CD14-positive monocyte (primary cell): ENCODE measurements around the gene IGDCC3. TPM values are rescaled to one million over a fixed set of nuclear protein-coding genes. Genes with fewer than 3 reads are reported as not detected.

ENCODE experiments used
- DNase-seq, 3 donors: peaks; one replicate each; pipeline ENCODE4 v3.0.0-alpha.2; 2011 to 2022
- H2AFZ ChIP-seq: 2 replicates; pipeline ENCODE4 v1.6.0; 2012; ENCODE audit warnings: mild to moderate bottlenecking, low read depth, low read length, inconsistent platforms; ENCODE audit not compliant: insufficient read depth, poor library complexity, severe bottlenecking
- H3K27ac ChIP-seq, 2 donors: 1 replicate in 1 of 2; 2 replicates in 1 of 2; pipeline ENCODE4 v1.5.1; 2012 to 2013; ENCODE audit warnings: low read length in 2 of 2, control low read depth in 1 of 2, inconsistent platforms in 1 of 2, low read depth in 1 of 2, mild to moderate bottlenecking in 1 of 2
- H3K27me3 ChIP-seq, 2 donors: one replicate each; pipeline versions ENCODE4 v1.6.0 to v1.6.1; 2011 to 2013; ENCODE audit warnings: low read length in 2 of 2; ENCODE audit not compliant: control insufficient read depth in 2 of 2, insufficient read depth in 2 of 2
- H3K36me3 ChIP-seq, 2 donors: replicated peaks in 1 of 2; 1 replicate in 1 of 2; 2 replicates in 1 of 2; pipeline versions ENCODE4 v1.5.1 to v1.6.1; 2012 to 2013; ENCODE audit warnings: low read length in 2 of 2, control low read depth in 1 of 2, inconsistent platforms in 1 of 2, mild to moderate bottlenecking in 1 of 2; ENCODE audit not compliant: insufficient read depth in 2 of 2, control insufficient read depth in 1 of 2
- H3K4me1 ChIP-seq, 2 donors: 1 replicate in 1 of 2; 2 replicates in 1 of 2; pipeline versions ENCODE4 v1.5.1 to v1.6.1; 2012 to 2013; ENCODE audit warnings: low read length in 2 of 2, control low read depth in 1 of 2, inconsistent platforms in 1 of 2, mild to moderate bottlenecking in 1 of 2, moderate library complexity in 1 of 2; ENCODE audit not compliant: insufficient read depth in 2 of 2, control insufficient read depth in 1 of 2
- H3K4me2 ChIP-seq: replicated peaks from 2 replicates; pipeline ENCODE3; 2012; ENCODE audit warnings: low read length, moderate library complexity, mild to moderate bottlenecking; ENCODE audit not compliant: poor library complexity, severe bottlenecking; ENCODE audit errors: extremely low read depth
- H3K4me3 ChIP-seq, 3 experiments: fragments of 200-600 bp in 1 of 3; sonication (generic) in 1 of 3; replicated peaks in 1 of 3; 1 replicate in 2 of 3; 2 replicates in 1 of 3; pipeline ENCODE4 v1.5.1; 2011 to 2013; ENCODE audit warnings: low read length in 3 of 3, mild to moderate bottlenecking in 3 of 3, control low read depth in 2 of 3, low read depth in 2 of 3, inconsistent platforms in 1 of 3, moderate library complexity in 1 of 3
- H3K79me2 ChIP-seq: 2 replicates; pipeline ENCODE4 v1.6.0; 2012; ENCODE audit warnings: mild to moderate bottlenecking, control low read depth, inconsistent platforms, low read length, moderate library complexity; ENCODE audit not compliant: insufficient read depth
- H3K9ac ChIP-seq: 2 replicates; pipeline ENCODE4 v1.6.0; 2017; ENCODE audit warnings: low read length, mild to moderate bottlenecking; ENCODE audit not compliant: insufficient read depth, poor library complexity, severe bottlenecking
- H3K9me3 ChIP-seq, 2 donors: replicated peaks in 1 of 2; 1 replicate in 1 of 2; 2 replicates in 1 of 2; pipeline versions ENCODE4 v1.5.1 to v1.6.1; 2012 to 2013; ENCODE audit warnings: low read length in 2 of 2, control low read depth in 1 of 2; ENCODE audit not compliant: control insufficient read depth in 1 of 2, insufficient read depth in 1 of 2
- H4K20me1 ChIP-seq: 2 replicates; pipeline ENCODE4 v1.6.0; 2012; ENCODE audit warnings: mild to moderate bottlenecking, low read length, control low read depth, moderate library complexity; ENCODE audit not compliant: insufficient read depth
- H3K27ac Mint-ChIP-seq, 7 donors: one replicate each; pipeline ENCODE4 v1.8.0; 2020; ENCODE audit warnings: mild to moderate bottlenecking in 7 of 7, mixed read lengths in 7 of 7, moderate library complexity in 6 of 7, inconsistent platforms in 2 of 7
- H3K27me3 Mint-ChIP-seq, 3 donors: one replicate each; pipeline ENCODE4 v1.8.0; 2021 to 2022; ENCODE audit warnings: low read depth in 3 of 3, mild to moderate bottlenecking in 3 of 3, mixed read lengths in 3 of 3, moderate library complexity in 3 of 3, inconsistent platforms in 1 of 3
- H3K36me3 Mint-ChIP-seq, 2 donors: one replicate each; pipeline ENCODE4 v1.8.0; 2020; ENCODE audit warnings: mixed read lengths in 2 of 2, inconsistent platforms in 1 of 2, mild to moderate bottlenecking in 1 of 2
- H3K4me1 Mint-ChIP-seq: one replicate; pipeline ENCODE4 v1.8.0; 2020; ENCODE audit warnings: mild to moderate bottlenecking, mixed read lengths
- H3K4me3 Mint-ChIP-seq, 2 donors: one replicate each; pipeline ENCODE4 v1.8.0; 2020; ENCODE audit warnings: mild to moderate bottlenecking in 2 of 2, mixed read lengths in 2 of 2, moderate library complexity in 1 of 2
- H3K9me3 Mint-ChIP-seq, 7 donors: one replicate each; pipeline ENCODE4 v1.8.0; 2020 to 2022; ENCODE audit warnings: mixed read lengths in 7 of 7, mild to moderate bottlenecking in 6 of 7, moderate library complexity in 6 of 7, inconsistent platforms in 2 of 7
- CTCF ChIP-seq: fragments of 200-600 bp; IDR thresholded peaks from one replicate; pipeline ENCODE4 v1.8.0; 2022; ENCODE audit warnings: antibody characterized with exemption, mild to moderate bottlenecking
- WGBS: methylation state at CpG from one replicate; pipeline ENCODE4 v1.1.5; 2013; ENCODE audit warnings: missing lambda C conversion rate; ENCODE audit not compliant: insufficient coverage; 5-methylcytosine and 5-hydroxymethylcytosine counted together
- intact Hi-C, 2 donors: fragments of 100-400 bp; cut with micrococcal nuclease; formaldehyde crosslinking; loops; one replicate each; pipeline versions ENCODE4 v1.15.0 to v1.15.1; 2023
- polyA plus RNA-seq, 3 donors: library from polyadenylated mRNA; depleted of rRNA in 1 of 3; unstranded in 2 of 3; stranded (reverse) in 1 of 3; fragments of 300-500 nt in 2 of 3; fragments of >200 nt in 1 of 3; fragmentation: Illumina TruSeq in 2 of 3; gene quantifications; 1 replicate in 2 of 3; 2 replicates in 1 of 3; pipeline ENCODE4 v1.2.3, GENCODE V29; 2012 to 2021

IGDCC3 gene
- polyA plus RNA-seq, 3 donors = not detected

GRCh38 chr15:65371976-65372786 lies 5.6 kb downstream of the IGDCC3 start:
- Histone ChIP-seq H3K9ac (no peak overlapping the region), H3K27me3 (peaks cover 22 to 45% of the 10 kb centered on the region in 2 donors), H4K20me1 (no peaks in the 10 kb centered on the region), H3K79me2 (no peaks in the 10 kb centered on the region), H3K27ac (no peak overlapping the region), H3K4me3 (no peak overlapping the region), H3K9me3 (peaks cover 0 to 6% of the 10 kb centered on the region in 2 donors), H2AFZ (no peak overlapping the region), H3K36me3 (no peaks in the 10 kb centered on the region), H3K4me1 (peaks cover 5 to 6% of the 10 kb centered on the region in 2 donors), H3K4me2 (no peak overlapping the region)
- 93% methylated on average over 15 of the region's 21 CpGs for WGBS
- H3K36me3 Mint-ChIP-seq = peaks cover 0 to 3% of the 10 kb centered on the region in 2 donors
- no peak for TF ChIP-seq CTCF
- intact Hi-C loops = no loop called here
- DNase-seq = no peak
- no peak overlapping the region for H3K27ac Mint-ChIP-seq
- peaks cover 0 to 7% (median 4%) of the 10 kb centered on the region in 7 donors for H3K9me3 Mint-ChIP-seq
- H3K4me1 Mint-ChIP-seq = peaks cover 7% of the 10 kb centered on the region
- peaks cover 37 to 53% (median 48%) of the 10 kb centered on the region in 3 donors for H3K27me3 Mint-ChIP-seq
- H3K4me3 Mint-ChIP-seq = no peak overlapping the region

DNA sequence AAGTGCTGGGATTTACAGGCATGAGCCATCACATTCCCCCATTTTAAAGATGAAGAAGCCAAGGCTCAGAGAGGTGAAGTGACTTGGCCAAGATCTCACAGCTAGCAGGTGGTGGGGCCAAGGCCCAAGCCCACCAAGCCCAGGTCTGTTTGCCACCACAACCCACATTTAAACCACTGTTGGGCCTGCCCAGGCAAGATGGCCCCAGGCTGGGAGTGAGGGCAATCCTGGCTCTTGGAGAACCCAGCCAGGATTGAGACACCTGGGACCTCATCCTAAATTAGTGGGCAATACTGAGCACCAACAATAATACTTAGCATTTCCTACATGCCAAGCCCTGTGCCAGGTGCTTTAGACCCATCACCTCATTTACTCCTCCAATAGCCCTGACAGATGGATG lies 6.9 kb downstream of the IGDCC3 start:
- no peaks in the 10 kb centered on the region for H3K4me1 ChIP-seq
- no peak overlapping the region for H3K27ac Mint-ChIP-seq
- intact Hi-C loops = no loop called here
- H2AFZ ChIP-seq = no peak overlapping the region
- H3K36me3 Mint-ChIP-seq = no peaks in the 10 kb centered on the region
- no peak for TF ChIP-seq CTCF
- H3K79me2 ChIP-seq = no peaks in the 10 kb centered on the region
- H3K27me3 ChIP-seq = peaks cover 13 to 33% of the 10 kb centered on the region in 2 donors
- no peaks in the 10 kb centered on the region for H3K4me1 Mint-ChIP-seq
- no peak overlapping the region for H3K4me3 Mint-ChIP-seq
- H4K20me1 ChIP-seq = no peaks in the 10 kb centered on the region
- H3K27ac ChIP-seq = no peak overlapping the region
- H3K9me3 Mint-ChIP-seq = peaks cover 0 to 3% (median 0%) of the 10 kb centered on the region in 7 donors
- peaks cover 0 to 6% of the 10 kb centered on the region in 2 donors for H3K9me3 ChIP-seq
- no peak for DNase-seq
- peaks cover 28 to 40% (median 36%) of the 10 kb centered on the region in 3 donors for H3K27me3 Mint-ChIP-seq
- no peaks in the 10 kb centered on the region for H3K36me3 ChIP-seq
- H3K9ac ChIP-seq = no peak overlapping the region
- H3K4me2 ChIP-seq = no peak overlapping the region
- H3K4me3 ChIP-seq = no peak overlapping the region
